GM21390 (cell line): ENCODE data around the gene GREB1.

ENCODE experiments used
- ATAC-seq: cut with Tn5 transposase; IDR thresholded peaks from one replicate; pipeline ENCODE4 v1.9.1; 2021; ENCODE audit not compliant: unreplicated experiment

Gene GREB1

DNA sequence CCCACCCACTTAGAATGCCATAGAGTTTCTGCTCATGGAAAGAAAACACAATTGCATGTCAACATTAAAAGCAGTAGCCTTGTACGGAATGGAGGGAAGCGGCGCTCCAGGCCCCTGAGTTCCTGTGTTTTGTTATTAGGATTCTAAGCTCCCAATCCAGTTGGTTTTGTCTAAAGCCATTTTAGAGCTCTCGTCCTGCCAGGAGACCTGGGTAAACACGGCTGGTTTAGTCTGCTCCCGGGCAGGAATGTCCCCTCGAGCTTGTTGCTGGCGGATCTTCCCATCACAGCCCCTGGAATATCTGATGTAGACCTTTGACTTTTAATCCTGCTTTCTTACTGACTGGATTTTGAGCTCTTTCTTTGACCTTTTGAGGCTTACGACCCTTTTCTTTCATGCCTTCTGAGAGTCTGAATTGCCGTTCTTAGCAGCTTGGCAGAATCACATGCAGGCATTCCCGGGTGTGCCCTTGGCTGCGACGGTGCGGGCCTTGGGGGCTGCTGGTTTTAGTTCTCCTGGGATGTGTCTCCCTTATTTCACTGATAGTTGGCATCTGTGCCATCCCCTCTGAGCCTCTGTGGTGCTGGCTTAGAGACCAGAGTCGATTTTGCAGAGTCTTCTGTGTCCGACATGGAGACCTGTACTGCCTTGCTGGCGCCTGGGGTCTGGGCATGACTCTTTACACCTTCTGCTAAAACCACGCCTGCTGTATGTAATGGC lies 25.4 kb downstream of the GREB1 start:
- ATAC-seq, result no peak

DNA sequence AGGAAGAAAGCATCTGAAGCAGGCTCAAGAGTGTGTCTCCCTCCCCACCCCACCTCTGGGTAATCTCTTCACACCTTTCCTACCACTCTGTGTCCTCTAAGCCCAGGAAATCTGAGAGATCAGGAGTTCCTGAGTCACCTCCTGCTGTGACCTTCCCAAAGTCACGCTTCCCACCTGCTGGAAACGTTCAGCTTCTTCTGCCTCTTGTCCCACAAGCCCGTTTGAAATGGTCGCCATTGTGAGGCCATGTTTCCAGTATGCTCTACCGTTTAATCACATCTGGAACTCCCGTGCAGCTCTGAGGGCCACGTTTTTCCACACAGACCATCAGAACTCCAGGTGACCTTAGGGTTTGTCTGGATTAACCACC lies 25.9 kb downstream of the GREB1 start:
- ATAC-seq, result no peak

DNA sequence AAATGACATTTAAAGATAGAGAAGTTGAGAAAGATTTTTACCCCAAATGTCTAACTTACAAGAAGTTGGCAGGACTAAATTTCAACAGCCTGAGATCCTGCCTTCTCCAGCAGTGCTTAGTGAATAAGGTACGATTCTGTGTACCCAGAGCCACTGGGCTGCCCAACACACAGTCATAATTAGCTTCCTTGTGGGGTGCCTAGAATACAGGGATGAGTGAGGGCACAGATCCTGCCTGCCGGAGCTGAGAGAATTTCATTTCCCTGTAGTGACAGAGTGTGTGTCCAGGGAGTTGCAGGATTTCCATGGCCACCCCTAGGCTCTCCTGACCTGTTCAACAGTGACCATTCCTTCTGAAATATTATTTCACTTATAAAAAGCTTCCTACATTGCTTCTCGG lies 27.0 kb downstream of the GREB1 start:
- no peak for ATAC-seq

DNA sequence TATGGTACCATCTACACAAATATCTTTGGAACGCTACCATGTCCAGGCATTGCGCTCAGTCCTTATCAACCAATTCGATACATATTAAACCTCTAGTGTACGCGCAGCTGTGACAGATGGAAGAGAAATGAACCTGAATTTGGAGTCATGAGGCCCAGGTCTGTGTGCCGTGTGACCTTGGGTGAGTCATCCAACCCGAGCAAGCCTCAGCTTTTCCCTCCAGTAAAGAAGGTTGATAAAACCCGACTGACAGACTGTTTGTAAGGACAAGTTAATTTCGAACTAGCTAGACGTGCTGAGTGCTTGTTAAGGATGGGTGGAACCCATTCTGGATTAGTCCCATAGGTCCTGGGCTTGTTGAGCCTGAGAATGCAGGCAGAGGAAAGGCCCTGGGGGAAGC lies 28.2 kb downstream of the GREB1 start:
- ATAC-seq, result no peak

DNA sequence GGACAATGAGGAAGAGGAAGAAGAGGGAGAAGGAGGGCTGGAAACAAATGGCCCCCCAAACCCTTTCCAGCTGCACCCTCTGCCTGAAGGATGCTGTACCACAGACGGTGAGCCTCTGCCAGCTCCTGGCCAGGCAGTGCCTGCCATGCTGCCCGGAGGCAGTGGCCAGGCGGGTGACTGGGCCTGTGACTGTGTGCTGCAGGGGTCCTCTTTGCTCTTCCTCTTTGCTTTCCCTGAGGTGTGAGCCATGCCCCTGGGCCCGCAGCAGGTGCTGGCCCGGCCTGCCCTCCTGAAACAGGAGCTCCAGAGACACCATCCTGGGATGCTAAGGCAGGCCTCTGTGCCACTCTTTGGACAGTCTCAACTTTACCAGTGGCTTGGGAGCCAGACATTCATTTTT lies 28.6 kb downstream of the GREB1 start:
- no peak for ATAC-seq

DNA sequence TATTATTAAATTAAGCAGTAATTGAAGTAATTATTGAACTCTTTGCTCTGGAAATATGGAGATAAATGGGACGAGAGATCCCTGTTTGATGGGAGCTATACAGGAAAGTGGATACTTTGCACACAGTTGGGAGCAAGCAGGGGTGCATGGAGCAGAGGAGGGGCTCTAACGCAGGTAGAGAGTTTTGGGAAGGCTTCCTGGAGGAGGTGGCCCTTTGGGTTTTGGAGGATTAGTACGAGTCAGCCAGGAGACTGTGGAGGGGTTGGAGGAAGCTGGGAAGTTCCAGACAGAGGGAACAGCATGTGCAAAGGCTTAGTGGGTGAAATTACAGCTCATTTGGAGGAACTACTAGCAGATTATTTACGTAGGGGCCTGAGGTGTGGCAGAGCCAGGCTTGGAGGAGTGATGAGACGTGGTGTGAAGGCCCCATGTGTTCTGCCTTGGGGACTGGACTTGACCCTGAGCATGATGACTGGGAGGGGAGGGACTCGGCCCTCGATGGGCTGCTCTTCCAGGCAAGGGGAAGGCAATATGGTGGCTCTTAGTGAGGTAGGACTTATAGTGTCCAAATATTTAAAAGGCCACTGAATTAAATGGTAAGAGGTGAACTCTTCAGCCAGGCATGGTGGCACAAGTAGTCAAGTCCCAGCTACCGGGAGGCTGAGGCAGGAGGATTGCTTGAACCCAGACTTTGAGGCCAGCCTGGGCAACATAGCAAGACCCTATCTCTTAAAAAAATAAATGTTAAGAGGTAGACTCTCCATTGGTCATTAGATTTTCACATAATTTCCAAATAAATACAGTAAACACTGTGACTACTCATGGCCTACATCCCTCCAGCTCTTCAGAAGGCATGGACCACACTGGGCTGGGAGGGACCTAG lies 30.2 kb downstream of the GREB1 start:
- no peak for ATAC-seq

DNA sequence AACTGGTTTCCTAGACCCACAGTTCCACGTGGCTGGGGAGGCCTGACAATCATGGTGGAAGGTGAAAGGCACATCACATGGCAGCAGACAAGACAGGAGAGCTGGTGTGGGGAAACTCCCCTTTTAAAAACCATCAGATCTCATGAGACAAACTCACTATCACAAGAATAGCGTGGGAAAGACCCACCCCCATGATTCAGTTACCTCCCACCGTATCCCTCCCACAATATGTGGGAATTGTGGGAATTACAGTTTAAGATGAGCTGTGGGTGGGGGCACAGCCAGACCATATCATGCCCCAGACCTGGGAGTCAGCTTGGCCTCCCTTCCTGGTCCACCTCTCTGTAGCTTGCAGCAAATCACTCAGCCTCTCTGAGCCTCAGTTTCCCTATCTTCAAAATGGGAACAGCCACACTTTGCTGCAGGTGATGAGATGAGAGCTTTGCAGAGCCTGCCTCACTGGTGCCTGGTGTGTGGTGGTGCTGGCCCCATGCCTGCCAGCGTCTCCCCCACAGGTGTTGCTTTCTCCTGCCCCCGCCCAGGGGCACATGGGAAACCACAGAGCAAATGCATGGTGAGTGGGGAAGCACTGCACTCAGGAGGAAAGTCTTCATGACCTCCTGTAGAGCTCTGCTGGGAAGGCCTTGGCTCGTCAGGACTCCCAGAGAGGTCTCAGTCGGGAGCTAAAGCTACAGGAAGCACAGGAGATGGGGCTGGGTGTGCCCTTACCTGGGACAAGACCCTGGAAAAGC lies 31.1 kb downstream of the GREB1 start:
- no peak for ATAC-seq

DNA sequence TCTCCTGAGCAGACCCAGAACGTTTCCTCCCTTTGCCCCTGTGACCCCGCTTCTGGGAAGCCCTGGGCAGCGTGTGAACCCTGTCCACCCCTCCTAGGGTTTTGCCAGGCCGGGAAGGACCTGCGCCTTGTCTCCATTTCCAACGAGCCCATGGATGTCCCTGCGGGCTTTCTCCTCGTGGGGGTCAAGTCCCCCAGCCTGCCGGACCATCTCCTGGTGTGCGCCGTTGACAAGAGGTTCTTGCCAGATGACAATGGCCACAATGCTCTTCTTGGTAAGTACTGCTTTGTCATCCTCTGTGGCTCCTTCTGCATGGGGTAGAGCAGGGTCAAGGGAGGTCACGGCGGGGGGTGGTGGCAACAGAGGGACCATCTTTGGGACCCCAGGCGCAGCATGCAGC lies 32.5 kb downstream of the GREB1 start:
- no peak for ATAC-seq

DNA sequence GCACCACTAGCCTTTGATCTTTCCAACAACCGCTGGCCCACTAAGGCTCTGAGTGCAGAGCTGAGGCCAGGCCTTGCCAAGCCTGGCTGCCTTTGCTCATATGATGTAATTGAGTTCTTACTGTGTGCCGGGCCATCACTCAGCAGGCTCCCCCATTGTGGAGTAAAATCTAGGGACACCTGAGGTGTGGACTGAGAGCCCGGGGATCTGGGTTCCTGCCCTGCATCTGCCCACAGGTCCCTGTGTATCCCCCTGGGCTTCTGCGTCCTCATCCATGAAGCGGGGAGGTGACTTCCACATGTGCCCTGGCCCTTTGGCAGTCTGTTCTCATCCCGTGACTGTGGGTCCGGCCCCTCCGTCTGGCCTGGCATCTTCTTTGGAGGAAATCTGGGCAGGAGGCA lies 33.8 kb downstream of the GREB1 start:
- ATAC-seq, result no peak

DNA sequence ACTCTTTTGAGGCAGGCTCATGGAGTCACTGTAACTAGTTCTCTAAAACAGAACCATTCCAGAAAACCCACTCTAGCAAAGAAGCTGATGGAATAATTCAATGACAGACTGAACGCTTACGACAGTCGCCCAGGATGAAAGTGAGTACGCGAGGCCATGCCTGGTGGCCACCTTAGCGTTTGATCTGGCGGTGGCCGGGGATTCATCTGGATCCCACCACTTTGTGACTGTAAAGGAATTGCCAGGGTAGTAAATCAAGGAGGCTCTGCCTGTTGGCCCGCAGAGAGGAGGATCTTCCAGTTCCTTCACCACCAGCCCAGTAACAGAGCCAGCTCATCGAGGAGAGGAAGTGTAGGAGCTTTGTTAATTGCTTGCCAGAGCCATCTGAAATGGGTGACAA lies 34.6 kb downstream of the GREB1 start:
- no peak for ATAC-seq

DNA sequence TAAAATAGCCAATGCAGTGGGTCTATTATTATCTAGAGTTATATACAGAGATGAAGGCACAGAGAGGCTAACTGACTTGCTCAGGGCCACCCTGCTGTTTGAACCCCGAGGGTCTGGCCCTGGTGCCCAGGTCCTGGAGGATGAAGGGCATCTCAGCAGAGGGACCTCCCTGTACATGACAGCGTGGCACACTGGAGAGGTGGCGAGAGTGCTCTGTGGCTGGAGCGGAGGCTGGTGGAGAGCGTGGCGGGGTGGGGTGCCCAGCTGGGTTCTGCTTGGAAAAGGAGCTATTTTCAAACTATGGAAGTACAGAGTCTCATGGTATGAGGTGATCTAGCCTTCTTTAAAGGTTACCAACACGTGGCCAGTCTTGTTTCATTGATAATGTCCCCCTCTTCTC lies 35.8 kb downstream of the GREB1 start:
- ATAC-seq, result no peak

DNA sequence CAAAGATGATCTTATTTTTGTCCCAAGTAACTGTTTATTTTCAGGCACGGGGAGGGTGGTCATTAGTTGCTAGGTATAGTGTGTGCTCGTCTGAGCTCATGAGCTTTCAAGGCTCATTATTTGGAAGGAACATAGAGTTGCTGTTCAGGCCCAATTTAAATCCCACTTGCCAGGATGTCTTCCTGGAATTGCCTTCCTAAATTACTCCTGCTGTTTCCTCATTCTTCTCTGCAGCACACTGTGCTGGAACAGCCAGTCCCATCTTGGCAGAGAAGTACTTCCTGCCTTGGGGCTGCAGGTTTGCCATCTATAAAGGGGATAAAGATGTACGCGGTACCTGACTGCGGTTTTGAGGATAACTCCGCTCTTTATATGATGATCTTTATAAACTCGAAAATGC lies 37.3 kb downstream of the GREB1 start:
- no peak for ATAC-seq

DNA sequence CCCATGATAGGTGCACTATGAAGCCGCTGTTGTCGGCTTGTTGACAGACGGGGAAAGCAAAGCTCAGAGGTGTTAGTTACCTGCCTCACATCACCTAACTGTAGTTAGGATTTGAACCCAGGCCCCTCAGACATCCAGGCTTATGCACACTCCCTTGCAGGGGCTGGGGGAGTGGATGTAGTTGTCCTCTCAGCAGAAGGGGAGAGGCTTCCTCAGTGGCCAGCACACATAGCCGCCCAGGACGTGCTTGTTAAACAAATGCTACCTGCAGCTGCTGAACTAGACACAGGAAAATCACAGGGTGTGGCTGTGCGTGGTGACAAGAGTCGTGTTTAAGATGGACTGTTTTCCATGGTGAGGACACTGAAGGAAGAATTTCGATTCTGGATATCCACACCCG lies 39.2 kb downstream of the GREB1 start:
- no peak for ATAC-seq

DNA sequence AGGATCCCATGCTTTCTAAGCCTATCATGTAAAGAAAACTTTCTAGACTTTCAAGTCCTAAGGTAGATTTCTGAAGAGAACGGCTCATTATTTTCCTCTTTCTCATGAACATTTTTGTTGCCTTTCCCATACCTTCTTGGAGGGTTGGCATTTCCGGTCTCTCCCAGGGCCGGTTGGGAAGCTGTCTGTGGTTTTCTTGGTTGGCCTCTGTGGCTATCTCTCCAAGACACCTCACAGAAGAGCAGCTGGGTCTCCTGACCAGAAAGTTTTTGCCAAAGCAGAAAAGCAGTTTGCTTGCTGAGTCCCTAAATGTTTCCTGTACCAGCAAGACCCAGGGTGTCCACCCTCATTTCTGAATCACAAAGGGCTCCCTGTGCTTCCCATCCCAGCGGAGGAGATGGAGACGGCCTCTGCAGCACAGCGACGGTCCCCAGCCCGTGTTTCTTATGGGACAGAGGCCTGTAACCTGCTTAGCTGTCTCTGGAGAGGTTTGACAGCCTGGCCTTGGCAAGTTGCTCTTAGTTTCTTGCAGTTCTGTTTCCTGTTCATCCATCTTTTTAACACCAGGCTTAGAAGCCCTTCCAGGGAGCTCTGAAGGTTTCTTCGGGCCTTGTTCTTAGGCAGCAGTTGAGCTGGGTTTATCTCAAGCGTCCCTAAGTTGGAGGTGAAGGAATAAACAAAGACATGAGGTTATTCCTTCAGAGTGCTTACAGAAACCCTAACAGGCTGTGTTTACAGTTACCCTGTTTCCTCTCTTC lies 39.8 kb downstream of the GREB1 start:
- no peak for ATAC-seq

DNA sequence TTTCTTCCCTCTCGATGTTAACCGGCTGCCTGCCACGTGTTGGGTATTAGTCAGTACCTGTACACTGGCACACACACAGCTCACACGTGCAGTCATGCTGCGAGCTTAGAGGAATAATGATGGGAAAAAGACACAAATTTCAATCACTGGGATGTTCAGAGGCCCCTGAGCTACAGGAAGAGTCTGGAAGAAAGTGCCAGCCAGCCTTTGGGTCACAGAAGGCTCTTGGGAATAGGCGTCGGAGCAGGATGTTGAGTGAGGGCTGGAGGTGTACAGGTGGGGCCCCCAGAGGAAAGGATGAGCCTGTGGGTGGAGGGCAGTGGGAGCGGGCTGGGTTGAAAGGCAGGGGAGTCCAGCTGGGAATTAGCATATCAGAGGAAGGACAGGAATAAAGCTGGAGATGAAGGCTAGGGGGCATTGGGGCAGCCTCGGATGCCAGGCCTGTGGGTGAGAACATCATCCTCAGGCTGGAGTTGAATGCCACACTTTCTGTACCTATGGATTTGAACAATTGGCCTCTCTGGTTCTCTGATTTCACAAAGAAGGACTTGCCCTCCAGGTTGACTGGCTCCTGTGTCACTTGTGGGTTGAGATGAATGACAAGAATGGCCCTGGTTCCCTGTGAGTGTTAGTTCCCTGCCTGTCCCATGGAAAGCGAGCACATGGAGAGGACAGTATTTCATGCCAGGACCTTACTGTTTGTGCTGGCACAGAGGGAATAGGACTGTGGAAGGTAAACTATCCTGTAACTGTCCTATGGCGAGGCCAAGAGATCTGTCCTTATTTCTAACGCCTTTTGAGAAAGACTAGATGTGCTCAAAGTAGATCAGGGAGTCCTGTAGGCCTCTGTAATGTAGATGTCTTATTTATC lies 40.6 kb downstream of the GREB1 start:
- ATAC-seq, result no peak

DNA sequence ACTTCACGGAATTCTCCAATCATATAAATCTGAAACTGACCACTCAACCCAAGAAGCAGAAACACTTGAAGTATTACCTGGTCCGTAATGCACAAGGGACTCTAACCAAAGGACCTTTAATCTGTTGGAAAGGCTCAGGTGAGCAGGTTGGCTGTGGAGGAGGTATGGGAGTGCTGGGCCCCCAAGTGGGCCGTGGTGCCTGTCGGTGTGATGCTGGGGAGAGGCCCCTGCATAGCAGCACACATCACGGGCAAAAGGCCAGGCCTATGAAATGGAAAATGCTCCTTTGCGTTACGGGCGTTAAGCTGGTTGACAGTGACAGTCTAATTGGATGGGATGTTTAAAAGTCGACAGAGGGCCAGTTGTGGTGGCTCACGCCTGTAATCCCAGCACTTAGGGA lies 42.6 kb downstream of the GREB1 start:
- ATAC-seq, result no peak

DNA sequence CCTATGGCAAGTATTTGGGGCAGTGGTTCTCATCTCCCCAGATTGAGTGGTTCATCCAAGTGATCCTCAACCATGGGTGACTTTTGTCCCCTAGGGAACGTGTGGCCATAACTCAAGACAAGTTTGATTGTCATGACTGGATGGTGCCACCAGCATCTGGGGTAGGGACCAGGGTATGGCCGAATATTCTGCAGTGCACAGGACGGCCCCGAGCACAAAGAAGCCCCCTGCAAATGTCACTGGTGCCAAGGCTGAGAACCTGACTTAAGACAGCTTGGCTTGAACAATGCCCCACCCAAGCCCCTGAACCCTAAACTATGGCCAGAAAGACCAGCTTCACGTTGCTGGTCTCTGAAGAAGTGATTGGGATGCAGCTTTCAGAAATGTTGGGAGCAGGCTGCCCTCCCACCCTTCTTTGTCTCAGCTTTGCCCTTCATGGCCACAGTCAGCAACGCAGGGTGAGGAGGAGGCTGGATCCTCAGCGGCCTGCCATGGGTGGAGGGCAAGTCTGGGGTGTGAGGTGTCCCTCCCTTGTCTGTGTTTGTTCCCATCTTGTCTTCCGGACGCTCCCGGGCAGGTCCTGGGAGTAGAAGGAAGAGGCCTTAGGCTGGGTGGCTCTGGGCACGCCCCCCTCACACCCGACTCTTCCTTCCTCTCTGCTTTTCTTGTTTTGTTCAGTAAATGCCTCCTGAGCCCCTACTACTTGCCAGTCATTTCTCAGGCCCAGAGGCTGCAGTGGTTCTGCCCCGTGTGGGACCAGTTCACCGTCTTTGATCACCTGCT lies 43.4 kb downstream of the GREB1 start:
- no peak for ATAC-seq

DNA sequence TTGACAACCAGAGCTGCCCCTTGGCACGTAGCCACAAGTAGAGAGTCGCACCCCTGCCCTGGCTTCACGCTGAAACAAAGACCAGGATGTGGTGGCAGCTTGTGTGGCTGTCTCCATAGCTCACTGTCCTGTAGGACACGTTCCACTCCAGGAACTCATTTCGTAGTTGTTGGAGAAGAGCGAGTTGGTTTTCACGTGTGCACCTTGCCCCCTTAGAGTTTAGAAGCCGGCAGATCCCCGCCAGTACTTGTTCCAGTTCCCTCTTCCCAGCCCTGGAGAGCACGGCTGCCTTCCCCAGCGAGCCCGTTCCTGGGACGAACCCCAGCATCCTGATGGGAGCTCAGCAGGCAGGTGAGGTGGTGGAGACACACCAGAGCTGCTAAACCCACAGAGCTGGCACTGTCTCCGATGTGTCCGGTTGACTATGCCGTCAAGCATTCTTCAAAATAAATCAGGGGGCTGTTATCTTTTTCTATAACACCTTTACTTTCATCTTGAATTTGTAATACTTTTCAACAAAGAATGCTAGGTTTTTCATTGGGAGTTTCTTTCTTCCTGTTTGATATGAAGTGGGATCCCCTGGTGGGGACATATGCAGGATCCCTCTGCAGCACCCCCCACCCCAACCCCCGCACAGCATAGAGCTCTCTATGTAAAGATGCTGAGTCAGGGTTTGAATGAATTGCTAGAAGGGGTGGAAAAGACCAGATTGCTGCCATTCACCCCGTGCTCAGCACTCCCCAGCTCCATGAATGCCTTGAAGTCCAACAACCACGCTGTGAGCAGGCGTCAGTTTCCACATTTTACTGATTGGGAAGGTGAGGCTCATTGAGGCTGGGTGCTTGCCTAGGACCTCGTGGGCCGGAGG lies 44.5 kb downstream of the GREB1 start:
- no peak for ATAC-seq
